Caco-2 (cell line): ENCODE measurements around the gene TMEM145. TPM values are rescaled to one million over a fixed set of nuclear protein-coding genes. Genes with fewer than 3 reads are reported as not detected.
"Not testable (repeated sequence)": the region's sequence is repeated elsewhere in the genome, so short reads cannot be mapped to it uniquely, and the experiment has no call there.

Experiments
- BruUV-seq: library from RNA; stranded (reverse); fragments of 400-500 nt; replicated peaks from 2 replicates; lab custom pipeline; 2021; lab: Mats Ljungman, UMichigan
- CTCF ChIA-PET: fragments of 300-600 bp; sonication (Branson Sonifier 250); formaldehyde crosslinking; loops from one replicate; lab custom pipeline; 2022; ENCODE audit warnings: antibody characterized with exemption; lab: Charles Lee
- POLR2A ChIA-PET: fragments of 300-600 bp; sonication (Branson Sonifier 250); formaldehyde crosslinking; loops from one replicate; lab custom pipeline; 2022; ENCODE audit warnings: antibody characterized with exemption; lab: Charles Lee
- DNase-seq, 2 experiments: peaks; one replicate each; pipeline versions ENCODE4 v3.0.0 to v3.0.0-alpha.2; 2020 to 2022
- H3K27me3 ChIP-seq: replicated peaks from 2 replicates; pipeline ENCODE4 v1.6.0; 2011; ENCODE audit warnings: low read length; ENCODE audit not compliant: control insufficient read depth, insufficient read depth
- H3K36me3 ChIP-seq: 2 replicates; pipeline ENCODE4 v1.5.1; 2011; ENCODE audit warnings: low read length; ENCODE audit not compliant: control insufficient read depth, insufficient read depth
- H3K4me1 ChIP-seq: fragments of 250-450 bp; sonication (Bioruptor Pico); 2 replicates; pipeline ENCODE4 v1.5.1; 2020; ENCODE audit warnings: mild to moderate bottlenecking
- H3K4me3 ChIP-seq: 2 replicates; pipeline ENCODE4 v1.5.1; 2011; ENCODE audit warnings: low read depth, mild to moderate bottlenecking, control low read depth, low read length
- H3K9me3 ChIP-seq: fragments of 250-450 bp; sonication (Bioruptor Pico); 2 replicates; pipeline ENCODE4 v1.5.1; 2020; ENCODE audit warnings: mild to moderate bottlenecking, moderate library complexity
- H3K27ac Mint-ChIP-seq: one replicate; pipeline ENCODE4 v1.8.0; 2022; ENCODE audit warnings: mixed read lengths; ENCODE audit not compliant: unreplicated experiment
- H3K27me3 Mint-ChIP-seq: one replicate; pipeline ENCODE4 v1.8.0; 2022; ENCODE audit warnings: mixed read lengths; ENCODE audit not compliant: insufficient read depth, unreplicated experiment
- H3K36me3 Mint-ChIP-seq: one replicate; pipeline ENCODE4 v1.8.0; 2022; ENCODE audit warnings: mild to moderate bottlenecking, mixed read lengths; ENCODE audit not compliant: insufficient read depth, unreplicated experiment
- H3K4me1 Mint-ChIP-seq: one replicate; pipeline ENCODE4 v1.8.0; 2022; ENCODE audit warnings: low read depth, mixed read lengths; ENCODE audit not compliant: unreplicated experiment
- H3K4me3 Mint-ChIP-seq: one replicate; pipeline ENCODE4 v1.8.0; 2022; ENCODE audit warnings: mild to moderate bottlenecking, moderate library complexity, mixed read lengths; ENCODE audit not compliant: unreplicated experiment
- H3K9me3 Mint-ChIP-seq: one replicate; pipeline ENCODE4 v1.8.0; 2022; ENCODE audit warnings: mixed read lengths; ENCODE audit not compliant: unreplicated experiment
- intact Hi-C: fragments of 100-400 bp; cut with micrococcal nuclease; formaldehyde crosslinking; loops from one replicate; pipeline ENCODE4 v1.10.0; 2022; ENCODE audit not compliant: unreplicated experiment
- total RNA-seq: library from RNA; stranded (reverse); gene quantifications from 2 replicates; pipeline ENCODE4 v1.2.3, GENCODE V29; 2022
- TF ChIP-seq, protein P1 (sequence below), 2 experiments: fragments of 200-600 bp in 1 of 2; IDR thresholded peaks; 1 replicate in 1 of 2; 2 replicates in 1 of 2; pipeline versions ENCODE4 v1.5.1 to v1.8.0; 2011 to 2022; ENCODE audit warnings: antibody characterized with exemption in 1 of 2, control low read depth in 1 of 2, inconsistent platforms in 1 of 2, low read depth in 1 of 2, low read length in 1 of 2, mild to moderate bottlenecking in 1 of 2, moderate library complexity in 1 of 2; ENCODE audit not compliant: insufficient read depth in 1 of 2, severe bottlenecking in 1 of 2, unreplicated experiment in 1 of 2

The TMEM145 gene
- total RNA-seq, 1 experiment from 2014 or later: 2.2 TPM

DNA sequence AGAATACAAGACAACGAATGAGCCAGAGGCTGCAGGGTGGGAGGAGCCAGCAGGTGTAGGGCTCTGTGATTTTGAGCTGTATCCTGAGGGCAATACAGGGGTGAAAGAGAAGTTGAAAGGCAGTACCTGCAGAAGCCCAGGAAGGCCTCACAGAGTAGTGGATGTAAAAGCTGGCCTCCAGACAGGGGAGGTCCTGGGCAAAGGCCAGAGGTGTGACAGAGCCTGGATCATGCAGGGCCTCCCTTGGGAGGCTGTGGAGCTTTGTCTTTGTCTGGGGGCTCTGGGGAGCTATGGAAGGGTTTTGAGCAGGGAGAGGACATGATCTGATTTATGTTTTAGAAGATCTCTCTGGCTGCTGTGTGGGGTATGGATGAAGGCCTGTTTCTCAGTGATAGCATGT, 15.0 kb downstream of the TMEM145 start:
- no peaks in the 10 kb centered on the region for H3K27me3 ChIP-seq
- no peak overlapping the region for H3K27ac Mint-ChIP-seq
- H3K9me3 ChIP-seq: no peaks in the 10 kb centered on the region
- BruUV-seq: no TSS peak
- TF ChIP-seq, protein P1, sequence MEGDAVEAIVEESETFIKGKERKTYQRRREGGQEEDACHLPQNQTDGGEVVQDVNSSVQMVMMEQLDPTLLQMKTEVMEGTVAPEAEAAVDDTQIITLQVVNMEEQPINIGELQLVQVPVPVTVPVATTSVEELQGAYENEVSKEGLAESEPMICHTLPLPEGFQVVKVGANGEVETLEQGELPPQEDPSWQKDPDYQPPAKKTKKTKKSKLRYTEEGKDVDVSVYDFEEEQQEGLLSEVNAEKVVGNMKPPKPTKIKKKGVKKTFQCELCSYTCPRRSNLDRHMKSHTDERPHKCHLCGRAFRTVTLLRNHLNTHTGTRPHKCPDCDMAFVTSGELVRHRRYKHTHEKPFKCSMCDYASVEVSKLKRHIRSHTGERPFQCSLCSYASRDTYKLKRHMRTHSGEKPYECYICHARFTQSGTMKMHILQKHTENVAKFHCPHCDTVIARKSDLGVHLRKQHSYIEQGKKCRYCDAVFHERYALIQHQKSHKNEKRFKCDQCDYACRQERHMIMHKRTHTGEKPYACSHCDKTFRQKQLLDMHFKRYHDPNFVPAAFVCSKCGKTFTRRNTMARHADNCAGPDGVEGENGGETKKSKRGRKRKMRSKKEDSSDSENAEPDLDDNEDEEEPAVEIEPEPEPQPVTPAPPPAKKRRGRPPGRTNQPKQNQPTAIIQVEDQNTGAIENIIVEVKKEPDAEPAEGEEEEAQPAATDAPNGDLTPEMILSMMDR (IDR thresholded peaks at IDR 0.05; ENCODE audit: insufficient read depth in 1 of 2, low read depth in 1 of 2, low read length in 1 of 2, severe bottlenecking in 1 of 2, unreplicated experiment in 1 of 2): no peak
- H3K4me1 Mint-ChIP-seq: peaks cover 17% of the 10 kb centered on the region
- ChIA-PET CTCF (no interaction called here), POLR2A (no interaction called here)
- H3K4me3 Mint-ChIP-seq: no peak overlapping the region
- H3K36me3 ChIP-seq: no peaks in the 10 kb centered on the region
- H3K27me3 Mint-ChIP-seq: no peaks in the 10 kb centered on the region
- intact Hi-C loops: no loop called here
- no peaks in the 10 kb centered on the region for H3K36me3 Mint-ChIP-seq
- H3K9me3 Mint-ChIP-seq: no peaks in the 10 kb centered on the region
- no peak for DNase-seq
- H3K4me1 ChIP-seq: no peaks in the 10 kb centered on the region; the same call in 1 of the 2 replicates
- H3K4me3 ChIP-seq: no peak overlapping the region

DNA sequence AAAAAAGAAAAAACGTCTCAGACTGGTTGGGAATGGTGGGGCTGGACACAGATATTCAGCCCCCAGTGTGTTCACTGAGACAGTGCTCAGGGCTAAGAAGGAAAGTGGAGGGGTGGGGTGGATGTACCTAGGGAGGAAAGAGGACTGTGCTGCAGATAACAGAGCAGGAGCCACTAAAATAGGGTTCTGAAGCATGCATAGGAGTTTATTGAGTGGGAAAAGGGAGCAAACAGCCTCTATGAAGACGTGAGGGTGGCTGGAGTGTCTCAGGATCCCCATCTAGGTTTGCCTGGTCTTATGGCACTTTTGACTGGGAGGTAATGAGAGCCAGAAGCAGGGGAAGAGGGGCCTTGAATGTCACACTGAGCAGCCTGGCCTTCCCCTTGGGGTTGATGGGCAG, 15.7 kb downstream of the TMEM145 start:
- BruUV-seq: no TSS peak
- Histone ChIP-seq H3K27me3 (no peaks in the 10 kb centered on the region), H3K9me3 (no peaks in the 10 kb centered on the region), H3K4me1 (no peaks in the 10 kb centered on the region; the same call in 1 of the 2 replicates), H3K4me3 (no peak overlapping the region), H3K36me3 (no peaks in the 10 kb centered on the region)
- no peaks in the 10 kb centered on the region for H3K9me3 Mint-ChIP-seq
- H3K36me3 Mint-ChIP-seq: no peaks in the 10 kb centered on the region
- DNase-seq: no peak
- no peak overlapping the region for H3K27ac Mint-ChIP-seq
- H3K4me1 Mint-ChIP-seq: peaks cover 17% of the 10 kb centered on the region
- intact Hi-C loops: no loop called here
- no peak overlapping the region for H3K4me3 Mint-ChIP-seq
- POLR2A ChIA-PET: no interaction called here
- CTCF ChIA-PET: no interaction called here
- H3K27me3 Mint-ChIP-seq: no peaks in the 10 kb centered on the region
- TF ChIP-seq, protein P1 (IDR thresholded peaks at IDR 0.05; ENCODE audit: insufficient read depth in 1 of 2, low read depth in 1 of 2, low read length in 1 of 2, severe bottlenecking in 1 of 2, unreplicated experiment in 1 of 2): no peak

DNA sequence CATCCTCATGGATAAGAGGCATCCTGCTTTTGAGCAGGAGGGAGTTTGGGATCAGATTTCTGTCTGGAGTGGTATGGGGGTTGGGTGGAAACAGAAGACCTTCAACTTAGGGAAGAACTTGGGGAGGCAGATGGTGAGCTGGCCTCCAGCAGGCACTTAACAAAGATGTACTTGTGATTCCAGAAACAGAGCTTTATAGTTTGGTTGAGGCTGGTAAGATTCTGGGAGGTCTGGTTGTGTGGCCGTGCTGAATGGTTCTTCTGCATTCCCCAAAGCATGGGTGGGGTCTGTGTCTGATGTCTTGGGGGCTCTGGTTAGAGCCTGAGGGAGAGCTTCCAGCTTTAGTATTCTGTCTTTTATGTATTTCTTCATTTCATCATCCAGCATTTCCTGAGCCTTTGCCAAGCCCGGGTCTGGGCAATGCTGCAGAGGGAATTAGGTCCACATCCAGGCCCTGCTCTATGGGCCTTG, 17.2 kb downstream of the TMEM145 start:
- no peak overlapping the region for H3K4me3 ChIP-seq
- H3K27me3 ChIP-seq: no peaks in the 10 kb centered on the region
- Mint-ChIP-seq H3K27me3 (no peaks in the 10 kb centered on the region), H3K4me3 (no peak overlapping the region), H3K9me3 (no peaks in the 10 kb centered on the region), H3K27ac (no peak overlapping the region), H3K36me3 (no peaks in the 10 kb centered on the region), H3K4me1 (peaks cover 12% of the 10 kb centered on the region)
- no TSS peak for BruUV-seq
- no peaks in the 10 kb centered on the region for H3K4me1 ChIP-seq
- TF ChIP-seq, protein P1 (IDR thresholded peaks at IDR 0.05; ENCODE audit: insufficient read depth in 1 of 2, low read depth in 1 of 2, low read length in 1 of 2, severe bottlenecking in 1 of 2, unreplicated experiment in 1 of 2): no peak
- H3K9me3 ChIP-seq: no peaks in the 10 kb centered on the region
- intact Hi-C loops: no loop called here
- DNase-seq: no peak
- CTCF ChIA-PET: no interaction called here
- POLR2A ChIA-PET: no interaction called here
- no peaks in the 10 kb centered on the region for H3K36me3 ChIP-seq

DNA sequence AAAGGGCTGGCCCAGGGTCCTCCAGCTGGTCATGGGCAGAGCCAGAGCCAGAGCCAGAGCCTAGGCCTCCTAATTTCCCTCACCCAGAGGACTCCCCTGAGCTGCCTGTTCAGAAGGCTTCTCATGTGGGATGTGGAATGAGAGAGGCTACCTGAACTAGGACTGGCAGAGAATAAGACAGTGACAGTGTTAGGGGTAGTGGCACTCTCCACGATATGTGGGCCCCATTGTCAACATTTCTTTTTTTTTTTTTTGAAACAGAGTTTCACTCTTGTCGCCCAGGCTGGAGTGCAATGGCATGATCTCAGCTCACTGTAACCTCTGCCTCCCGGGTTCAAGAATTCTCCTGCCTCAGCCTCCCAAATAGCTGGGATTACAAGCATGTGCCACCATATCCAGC, 18.2 kb downstream of the TMEM145 start:
- H3K36me3 Mint-ChIP-seq: not testable (repeated sequence)

More for the DNA sequence above, 18.2 kb downstream of the TMEM145 start:
- peaks cover 12% of the 10 kb centered on the region for H3K4me1 Mint-ChIP-seq
- H3K27me3 Mint-ChIP-seq, POLR2A ChIA-PET, H3K27ac Mint-ChIP-seq, H3K4me3 Mint-ChIP-seq, H3K9me3 Mint-ChIP-seq, BruUV-seq, H3K4me1 ChIP-seq, H3K9me3 ChIP-seq, H3K36me3 ChIP-seq, intact Hi-C loops, CTCF ChIA-PET, DNase-seq, H3K27me3 ChIP-seq, H3K4me3 ChIP-seq: not testable (repeated sequence)
